ENCODE results near the gene CARMIL1. TPM values are rescaled to one million over a fixed set of nuclear protein-coding genes. Genes with fewer than 3 reads are reported as not detected.

Gene CARMIL1
- total RNA-seq, 2 experiments from 2014 or later = 3.9 to 4.7 TPM

DNA sequence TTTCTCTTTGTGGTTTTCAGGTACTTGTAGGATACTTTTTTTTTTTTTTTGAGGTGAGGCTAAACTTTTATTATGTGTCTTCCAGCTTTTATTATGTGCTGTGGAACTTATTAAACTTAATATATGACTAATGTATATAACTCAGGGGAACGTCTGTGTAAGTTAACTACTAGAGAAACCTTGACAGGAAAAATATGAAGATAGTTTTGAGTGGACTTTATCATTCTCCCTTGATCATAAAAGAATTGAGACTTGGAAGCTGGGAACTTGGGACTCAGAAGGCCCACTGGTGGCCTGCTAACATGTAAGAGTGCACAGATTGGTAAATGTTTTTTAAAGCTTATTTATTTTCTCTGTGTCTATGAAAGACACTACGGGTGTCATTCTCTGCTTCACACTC, 73.1 kb downstream of the CARMIL1 start:
- H3K27me3 ChIP-seq (ENCODE audit: control insufficient read depth in 1 of 2, insufficient read depth in 2 of 2, low read length in 2 of 2) = no peaks in the 10 kb centered on the region
- H3K27ac ChIP-seq (ENCODE audit: low read depth in 1 of 2, low read length in 2 of 2) = no peak overlapping the region
- ChIA-PET POLR2A (interaction anchor here (0.9 to 1.2 kb wide), 2 partner anchors 54 to 90 kb away, joined by 3 read pairs; no protein-coding TSS in a partner anchor), CTCF (no interaction called here)
- TF ChIP-seq, protein P1, sequence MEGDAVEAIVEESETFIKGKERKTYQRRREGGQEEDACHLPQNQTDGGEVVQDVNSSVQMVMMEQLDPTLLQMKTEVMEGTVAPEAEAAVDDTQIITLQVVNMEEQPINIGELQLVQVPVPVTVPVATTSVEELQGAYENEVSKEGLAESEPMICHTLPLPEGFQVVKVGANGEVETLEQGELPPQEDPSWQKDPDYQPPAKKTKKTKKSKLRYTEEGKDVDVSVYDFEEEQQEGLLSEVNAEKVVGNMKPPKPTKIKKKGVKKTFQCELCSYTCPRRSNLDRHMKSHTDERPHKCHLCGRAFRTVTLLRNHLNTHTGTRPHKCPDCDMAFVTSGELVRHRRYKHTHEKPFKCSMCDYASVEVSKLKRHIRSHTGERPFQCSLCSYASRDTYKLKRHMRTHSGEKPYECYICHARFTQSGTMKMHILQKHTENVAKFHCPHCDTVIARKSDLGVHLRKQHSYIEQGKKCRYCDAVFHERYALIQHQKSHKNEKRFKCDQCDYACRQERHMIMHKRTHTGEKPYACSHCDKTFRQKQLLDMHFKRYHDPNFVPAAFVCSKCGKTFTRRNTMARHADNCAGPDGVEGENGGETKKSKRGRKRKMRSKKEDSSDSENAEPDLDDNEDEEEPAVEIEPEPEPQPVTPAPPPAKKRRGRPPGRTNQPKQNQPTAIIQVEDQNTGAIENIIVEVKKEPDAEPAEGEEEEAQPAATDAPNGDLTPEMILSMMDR (IDR thresholded peaks at IDR 0.05) = no peak
- H3K4me3 Mint-ChIP-seq = no peak overlapping the region
- ATAC-seq (ENCODE audit: poor library complexity) = no peak
- no peaks in the 10 kb centered on the region for H3K36me3 ChIP-seq (ENCODE audit: insufficient read depth, low read length)
- no peak for DNase-seq
- H3K4me1 ChIP-seq (ENCODE audit: insufficient read depth, low read length) = peaks cover 5% of the 10 kb centered on the region
- no peak overlapping the region for H3K27ac Mint-ChIP-seq
- H3K4me3 ChIP-seq (ENCODE audit: low read length) = no peak overlapping the region
- no peaks in the 10 kb centered on the region for H3K27me3 Mint-ChIP-seq
- no peaks in the 10 kb centered on the region for H3K9me3 ChIP-seq (ENCODE audit: control insufficient read depth in 1 of 2, insufficient read depth in 1 of 2, low read length in 2 of 2)
- H3K9me3 Mint-ChIP-seq = no peaks in the 10 kb centered on the region
- no peaks in the 10 kb centered on the region for H3K36me3 Mint-ChIP-seq (ENCODE audit: low read depth)
- peaks cover 15% of the 10 kb centered on the region for H3K4me1 Mint-ChIP-seq (ENCODE audit: low read depth)
- intact Hi-C loops (cut with DNase I, micrococcal nuclease) = no loop called here

DNA sequence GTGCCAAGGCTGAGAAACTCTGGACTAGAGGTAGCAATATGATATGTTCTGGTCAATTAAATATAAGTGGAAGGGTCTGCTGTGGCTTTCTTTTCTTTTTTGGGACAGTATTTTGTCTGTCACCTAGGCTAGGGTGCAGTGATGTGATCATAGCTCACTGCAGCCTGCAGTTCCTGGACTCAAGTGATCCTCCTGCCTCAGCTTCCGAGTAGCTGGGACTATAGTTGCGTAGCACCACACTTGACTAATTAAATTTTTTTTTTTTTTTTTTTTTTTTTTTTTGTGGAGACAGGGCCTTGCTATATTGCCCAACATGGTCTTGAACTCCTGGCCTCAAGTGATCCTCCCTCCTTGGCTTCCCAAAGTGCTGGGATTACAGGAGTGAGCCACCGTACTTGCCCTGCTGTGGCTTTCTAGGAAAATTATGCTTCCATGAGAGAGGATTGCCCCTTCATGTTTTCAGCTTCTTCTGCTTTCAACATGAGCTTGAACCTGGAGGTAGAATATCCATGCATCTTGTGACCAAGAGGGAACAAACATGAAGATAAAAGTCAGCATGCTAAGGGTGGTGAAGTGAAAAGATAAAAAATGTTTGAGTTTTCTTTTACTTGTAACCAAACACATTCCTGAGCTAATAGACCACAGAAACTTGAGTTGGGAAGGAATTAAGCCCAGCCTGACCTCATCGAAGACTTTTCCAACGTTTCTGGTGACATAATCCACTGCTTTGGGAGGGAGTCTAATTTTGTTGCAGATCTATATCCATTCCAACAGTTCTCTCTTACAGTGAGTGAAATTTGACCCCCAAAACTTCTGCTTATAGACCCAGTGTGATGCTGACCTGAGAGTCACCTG, 75.1 kb downstream of the CARMIL1 start:
- peaks cover 5% of the 10 kb centered on the region for H3K4me1 ChIP-seq (ENCODE audit: insufficient read depth, low read length)
- H3K4me1 Mint-ChIP-seq (ENCODE audit: low read depth) = peaks cover 15% of the 10 kb centered on the region
- no peak overlapping the region for H3K27ac Mint-ChIP-seq
- H3K4me3 Mint-ChIP-seq = no peak overlapping the region
- no peak for ATAC-seq (ENCODE audit: poor library complexity)
- no peaks in the 10 kb centered on the region for H3K36me3 Mint-ChIP-seq (ENCODE audit: low read depth)
- no peaks in the 10 kb centered on the region for H3K9me3 Mint-ChIP-seq
- TF ChIP-seq, protein P1 (IDR thresholded peaks at IDR 0.05) = no peak
- H3K36me3 ChIP-seq (ENCODE audit: insufficient read depth, low read length) = no peaks in the 10 kb centered on the region
- no peaks in the 10 kb centered on the region for H3K27me3 Mint-ChIP-seq
- CTCF ChIA-PET = interaction anchor here (1.0 kb wide), 1 partner anchor 21 kb away, joined by 4 read pairs; no protein-coding TSS in a partner anchor
- H3K4me3 ChIP-seq (ENCODE audit: low read length) = no peak overlapping the region
- POLR2A ChIA-PET = interaction anchor here (0.6 kb wide), 1 partner anchor 17 kb away, joined by 3 read pairs; no protein-coding TSS in a partner anchor
- intact Hi-C loops (cut with DNase I, micrococcal nuclease) = no loop called here
- H3K9me3 ChIP-seq (ENCODE audit: control insufficient read depth in 1 of 2, insufficient read depth in 1 of 2, low read length in 2 of 2) = no peaks in the 10 kb centered on the region
- no peaks in the 10 kb centered on the region for H3K27me3 ChIP-seq (ENCODE audit: control insufficient read depth in 1 of 2, insufficient read depth in 2 of 2, low read length in 2 of 2)
- H3K27ac ChIP-seq (ENCODE audit: low read depth in 1 of 2, low read length in 2 of 2) = no peak overlapping the region
- DNase-seq = no peak

DNA sequence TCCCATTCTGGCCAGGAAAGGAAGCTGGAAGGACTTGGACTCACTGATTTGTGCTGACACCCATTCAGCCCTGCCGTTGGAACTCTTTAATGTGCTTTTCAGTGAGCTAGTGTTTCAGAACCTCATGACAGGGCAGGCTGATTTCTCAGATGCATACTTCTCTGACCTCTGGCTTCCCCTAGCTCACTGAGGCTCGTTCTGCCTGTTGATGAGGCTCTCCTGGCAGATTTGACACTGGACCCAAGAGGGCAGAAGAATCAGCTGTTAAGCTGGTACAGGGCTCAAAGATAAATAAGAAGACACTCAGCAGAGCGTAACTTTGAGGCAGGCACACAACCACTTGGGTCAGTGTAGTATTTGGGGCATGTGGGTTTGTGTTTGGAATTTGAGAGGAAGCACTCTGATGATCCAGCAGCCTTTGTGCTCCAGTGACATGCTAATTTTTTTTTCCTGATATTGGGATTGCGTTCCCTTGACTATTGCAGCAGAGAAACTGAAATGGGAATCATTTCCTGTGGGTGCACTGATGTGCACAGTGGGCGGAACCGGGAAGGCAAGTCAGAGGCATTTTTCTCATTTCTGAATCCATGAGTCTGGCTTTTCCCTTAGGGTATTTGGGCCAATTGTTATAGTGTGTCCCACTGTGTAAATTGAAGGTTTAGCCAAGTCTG, 80.2 kb downstream of the CARMIL1 start:
- intact Hi-C loops (cut with DNase I, micrococcal nuclease) = no loop called here
- no peak overlapping the region for H3K27ac Mint-ChIP-seq
- Histone ChIP-seq H3K27ac (ENCODE audit: low read depth in 1 of 2, low read length in 2 of 2) (no peak overlapping the region), H3K9me3 (ENCODE audit: control insufficient read depth in 1 of 2, insufficient read depth in 1 of 2, low read length in 2 of 2) (no peaks in the 10 kb centered on the region), H3K27me3 (ENCODE audit: control insufficient read depth in 1 of 2, insufficient read depth in 2 of 2, low read length in 2 of 2) (no peaks in the 10 kb centered on the region), H3K4me1 (ENCODE audit: insufficient read depth, low read length) (no peaks in the 10 kb centered on the region), H3K36me3 (ENCODE audit: insufficient read depth, low read length) (no peaks in the 10 kb centered on the region), H3K4me3 (ENCODE audit: low read length) (no peak overlapping the region)
- ChIA-PET POLR2A (no interaction called here), CTCF (no interaction called here)
- ATAC-seq (ENCODE audit: poor library complexity) = no peak
- TF ChIP-seq, protein P1 (IDR thresholded peaks at IDR 0.05) = no peak
- no peak overlapping the region for H3K4me3 Mint-ChIP-seq
- no peak for DNase-seq
- peaks cover 6% of the 10 kb centered on the region for H3K4me1 Mint-ChIP-seq (ENCODE audit: low read depth)
- no peaks in the 10 kb centered on the region for H3K36me3 Mint-ChIP-seq (ENCODE audit: low read depth)
- no peaks in the 10 kb centered on the region for H3K9me3 Mint-ChIP-seq
- H3K27me3 Mint-ChIP-seq = no peaks in the 10 kb centered on the region

Measured in CD4-positive, alpha-beta T cell (primary cell).